ENCODE data around the gene TNFSF13B. TPM values are rescaled to one million over a fixed set of nuclear protein-coding genes. Genes with fewer than 3 reads are reported as not detected.

The TNFSF13B gene
- total RNA-seq, 1 donor from 2014 or later, result 0.82 TPM

GRCh38 chr13:108346376-108346775, 76.9 kb downstream of the TNFSF13B start:
- H3K27me3 Mint-ChIP-seq (ENCODE audit: low read depth), result no peaks in the 10 kb centered on the region
- no peak overlapping the region for H3K27ac Mint-ChIP-seq (ENCODE audit: unreplicated experiment)
- no peaks in the 10 kb centered on the region for H3K4me1 Mint-ChIP-seq
- H3K36me3 Mint-ChIP-seq (ENCODE audit: low read depth), result no peaks in the 10 kb centered on the region
- H3K9me3 Mint-ChIP-seq, result no peaks in the 10 kb centered on the region
- H3K4me3 Mint-ChIP-seq, result no peak overlapping the region
- no peak for TF ChIP-seq CTCF (conservative IDR thresholded peaks at IDR 0.05)
- no peak for DNase-seq (ENCODE audit: low read depth, low spot score)

GRCh38 chr13:108349269-108349668, 79.8 kb downstream of the TNFSF13B start:
- no peak overlapping the region for H3K27ac Mint-ChIP-seq (ENCODE audit: unreplicated experiment)
- H3K36me3 Mint-ChIP-seq (ENCODE audit: low read depth), result no peaks in the 10 kb centered on the region
- no peaks in the 10 kb centered on the region for H3K9me3 Mint-ChIP-seq
- H3K4me3 Mint-ChIP-seq, result no peak overlapping the region
- H3K4me1 Mint-ChIP-seq, result no peaks in the 10 kb centered on the region
- DNase-seq (ENCODE audit: low read depth, low spot score), result no peak
- TF ChIP-seq CTCF (conservative IDR thresholded peaks at IDR 0.05), result no peak
- no peaks in the 10 kb centered on the region for H3K27me3 Mint-ChIP-seq (ENCODE audit: low read depth)

GRCh38 chr13:108350579-108350978, 81.1 kb downstream of the TNFSF13B start:
- no peak for DNase-seq (ENCODE audit: low read depth, low spot score)
- H3K27ac Mint-ChIP-seq (ENCODE audit: unreplicated experiment), result no peak overlapping the region
- TF ChIP-seq CTCF (conservative IDR thresholded peaks at IDR 0.05), result no peak
- no peaks in the 10 kb centered on the region for H3K4me1 Mint-ChIP-seq
- H3K9me3 Mint-ChIP-seq, result no peaks in the 10 kb centered on the region
- no peaks in the 10 kb centered on the region for H3K36me3 Mint-ChIP-seq (ENCODE audit: low read depth)
- H3K4me3 Mint-ChIP-seq, result no peak overlapping the region
- no peaks in the 10 kb centered on the region for H3K27me3 Mint-ChIP-seq (ENCODE audit: low read depth)

GRCh38 chr13:108352599-108352998, 83.1 kb downstream of the TNFSF13B start:
- Mint-ChIP-seq H3K27me3 (ENCODE audit: low read depth) (no peaks in the 10 kb centered on the region), H3K4me1 (no peaks in the 10 kb centered on the region)

GRCh38 chr13:108357228-108357627, 87.7 kb downstream of the TNFSF13B start:
- TF ChIP-seq CTCF (conservative IDR thresholded peaks at IDR 0.05), result no peak
- H3K27me3 Mint-ChIP-seq (ENCODE audit: low read depth), result no peaks in the 10 kb centered on the region
- DNase-seq (ENCODE audit: low read depth, low spot score), result no peak
- no peak overlapping the region for H3K4me3 Mint-ChIP-seq
- no peaks in the 10 kb centered on the region for H3K4me1 Mint-ChIP-seq
- no peaks in the 10 kb centered on the region for H3K9me3 Mint-ChIP-seq
- H3K36me3 Mint-ChIP-seq (ENCODE audit: low read depth), result no peaks in the 10 kb centered on the region
- no peak overlapping the region for H3K27ac Mint-ChIP-seq (ENCODE audit: unreplicated experiment)

More at GRCh38 chr13:108352599-108352998, 83.1 kb downstream of the TNFSF13B start:
- Mint-ChIP-seq H3K27ac (ENCODE audit: unreplicated experiment) (no peak overlapping the region), H3K9me3 (no peaks in the 10 kb centered on the region), H3K36me3 (ENCODE audit: low read depth) (no peaks in the 10 kb centered on the region), H3K4me3 (no peak overlapping the region)
- TF ChIP-seq CTCF (conservative IDR thresholded peaks at IDR 0.05), result no peak
- DNase-seq (ENCODE audit: low read depth, low spot score), result no peak

Other genes starting within 250 kb of the TNFSF13B start
- gene LIG4, start 54.2 kb upstream of the TNFSF13B start, total RNA-seq, result 9.7 and 10.5 TPM in 2 replicates
- gene ABHD13, start 51.3 kb upstream of the TNFSF13B start, total RNA-seq, result 8.1 and 8.8 TPM in 2 replicates